GM10266 (cell line): ENCODE measurements around the gene ZCCHC7.
"Not testable (repeated sequence)": the region's sequence is repeated elsewhere in the genome, so short reads cannot be mapped to it uniquely, and the experiment has no call there.

Experiments
- DNase-seq: peaks from one replicate; pipeline ENCODE4 v3.0.0; 2012; ENCODE audit errors: extremely low spot score
- TF ChIP-seq, protein P1 (sequence below): IDR thresholded peaks from 2 replicates; pipeline ENCODE4 v1.5.1; 2012; ENCODE audit warnings: mild to moderate bottlenecking, low read depth; ENCODE audit not compliant: control insufficient read depth, insufficient read depth; ENCODE audit errors: missing control alignments

ZCCHC7 gene

DNA sequence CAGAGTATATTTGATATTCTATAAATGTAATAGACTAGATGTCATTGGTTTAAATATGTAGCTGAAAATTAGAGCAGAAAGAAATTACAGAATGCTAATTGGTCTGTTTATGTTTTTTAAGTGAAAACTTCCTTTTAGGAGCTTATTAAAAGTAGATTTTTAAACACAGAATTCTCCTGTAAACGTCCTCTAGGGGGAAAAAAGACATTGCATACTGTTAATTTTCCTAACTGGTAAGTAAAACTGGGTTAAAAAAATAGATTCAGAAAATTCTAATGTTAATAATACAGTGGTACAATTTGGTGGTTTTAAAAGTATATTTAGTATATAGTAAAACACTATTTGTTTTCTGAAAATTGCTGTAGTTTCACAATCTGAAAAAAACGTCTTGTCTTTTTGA lies 59.8 kb downstream of the ZCCHC7 start:
- TF ChIP-seq, protein P1, sequence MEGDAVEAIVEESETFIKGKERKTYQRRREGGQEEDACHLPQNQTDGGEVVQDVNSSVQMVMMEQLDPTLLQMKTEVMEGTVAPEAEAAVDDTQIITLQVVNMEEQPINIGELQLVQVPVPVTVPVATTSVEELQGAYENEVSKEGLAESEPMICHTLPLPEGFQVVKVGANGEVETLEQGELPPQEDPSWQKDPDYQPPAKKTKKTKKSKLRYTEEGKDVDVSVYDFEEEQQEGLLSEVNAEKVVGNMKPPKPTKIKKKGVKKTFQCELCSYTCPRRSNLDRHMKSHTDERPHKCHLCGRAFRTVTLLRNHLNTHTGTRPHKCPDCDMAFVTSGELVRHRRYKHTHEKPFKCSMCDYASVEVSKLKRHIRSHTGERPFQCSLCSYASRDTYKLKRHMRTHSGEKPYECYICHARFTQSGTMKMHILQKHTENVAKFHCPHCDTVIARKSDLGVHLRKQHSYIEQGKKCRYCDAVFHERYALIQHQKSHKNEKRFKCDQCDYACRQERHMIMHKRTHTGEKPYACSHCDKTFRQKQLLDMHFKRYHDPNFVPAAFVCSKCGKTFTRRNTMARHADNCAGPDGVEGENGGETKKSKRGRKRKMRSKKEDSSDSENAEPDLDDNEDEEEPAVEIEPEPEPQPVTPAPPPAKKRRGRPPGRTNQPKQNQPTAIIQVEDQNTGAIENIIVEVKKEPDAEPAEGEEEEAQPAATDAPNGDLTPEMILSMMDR: no peak
- DNase-seq: no peak

DNA sequence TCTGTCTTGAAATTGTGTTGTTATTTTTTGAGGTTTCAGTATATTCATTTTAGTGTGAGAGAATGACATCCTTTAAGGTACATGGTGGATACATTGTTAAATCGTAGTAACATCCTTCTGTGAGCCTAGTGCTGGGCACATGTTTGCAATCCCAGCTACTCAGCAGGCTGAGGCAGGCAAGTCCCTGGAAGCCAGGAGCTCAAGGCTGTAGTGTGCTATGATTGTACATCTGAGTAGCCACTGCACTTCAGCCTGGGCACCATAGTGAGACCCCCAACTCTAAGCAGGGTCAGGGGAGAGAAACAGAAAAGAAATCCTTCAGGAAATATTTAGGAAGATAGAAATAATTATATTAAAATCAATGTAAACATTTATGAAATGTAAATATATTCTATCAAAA lies 62.3 kb downstream of the ZCCHC7 start:
- TF ChIP-seq, protein P1: no peak

DNA sequence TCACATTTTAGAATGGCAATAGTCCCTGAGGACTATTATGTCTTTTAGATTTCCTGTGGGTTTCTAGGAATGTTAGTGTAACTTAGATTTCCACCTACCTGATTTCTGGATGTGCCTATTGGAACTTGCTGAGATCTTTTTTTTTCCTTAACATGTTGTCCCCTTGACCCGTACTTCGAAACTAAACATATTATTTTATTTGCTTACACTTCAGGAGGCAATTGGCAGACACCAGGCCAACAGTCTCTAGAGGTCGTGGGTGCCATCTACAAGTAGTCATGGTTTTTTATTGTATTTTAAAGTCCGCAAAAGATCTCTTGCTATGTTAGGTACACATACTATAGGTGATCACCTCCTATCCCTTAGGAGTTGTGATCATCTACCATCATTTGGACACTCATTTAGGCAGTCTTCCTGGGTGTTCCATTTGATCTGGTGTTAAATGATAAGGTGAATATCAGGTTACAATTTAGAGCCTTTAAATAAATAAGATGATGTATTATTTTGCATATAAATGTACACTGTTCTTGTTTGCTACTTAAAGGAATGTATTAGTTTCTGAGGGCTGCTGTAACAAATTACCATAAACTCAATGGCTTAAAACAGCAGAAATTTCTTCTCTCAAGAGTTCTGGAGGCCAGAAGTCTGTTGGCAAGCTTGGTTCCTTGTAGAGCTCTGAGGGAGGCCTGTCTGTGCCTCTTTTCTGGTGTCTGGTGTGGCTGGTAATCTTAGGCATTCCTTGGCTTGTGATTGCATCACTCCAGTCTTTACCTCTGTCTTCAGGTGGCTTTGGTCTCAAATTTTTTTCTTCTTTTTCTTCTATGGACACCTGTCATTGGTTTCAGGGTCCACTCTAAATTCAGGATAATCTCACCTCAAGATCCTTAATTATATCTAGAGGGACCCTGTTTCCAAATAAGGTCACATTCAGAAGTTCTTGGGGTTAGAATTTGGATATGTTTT lies 64.8 kb downstream of the ZCCHC7 start:
- TF ChIP-seq, protein P1: no peak
- no peak for DNase-seq

More for the DNA sequence above, 62.3 kb downstream of the ZCCHC7 start:
- DNase-seq: no peak

DNA sequence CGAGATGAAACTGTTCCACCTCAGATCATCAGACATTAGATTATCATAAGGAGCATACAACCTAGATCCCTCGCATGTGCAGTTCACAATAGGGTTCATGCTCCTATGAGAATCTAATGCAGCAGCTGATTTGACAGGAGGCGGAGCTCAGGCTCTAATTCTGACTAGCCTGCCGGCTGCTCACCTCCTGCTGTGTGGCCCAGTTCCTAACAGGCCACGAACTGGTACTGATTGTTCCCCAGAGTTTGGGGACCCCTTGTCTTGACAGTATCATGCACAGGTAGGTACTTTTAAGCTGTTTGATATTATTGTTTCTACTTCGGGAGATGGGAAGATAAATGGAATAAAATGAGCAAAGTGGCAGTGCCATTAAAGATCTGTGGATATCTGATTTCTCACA lies 66.9 kb downstream of the ZCCHC7 start:
- no peak for DNase-seq
- TF ChIP-seq, protein P1: no peak

DNA sequence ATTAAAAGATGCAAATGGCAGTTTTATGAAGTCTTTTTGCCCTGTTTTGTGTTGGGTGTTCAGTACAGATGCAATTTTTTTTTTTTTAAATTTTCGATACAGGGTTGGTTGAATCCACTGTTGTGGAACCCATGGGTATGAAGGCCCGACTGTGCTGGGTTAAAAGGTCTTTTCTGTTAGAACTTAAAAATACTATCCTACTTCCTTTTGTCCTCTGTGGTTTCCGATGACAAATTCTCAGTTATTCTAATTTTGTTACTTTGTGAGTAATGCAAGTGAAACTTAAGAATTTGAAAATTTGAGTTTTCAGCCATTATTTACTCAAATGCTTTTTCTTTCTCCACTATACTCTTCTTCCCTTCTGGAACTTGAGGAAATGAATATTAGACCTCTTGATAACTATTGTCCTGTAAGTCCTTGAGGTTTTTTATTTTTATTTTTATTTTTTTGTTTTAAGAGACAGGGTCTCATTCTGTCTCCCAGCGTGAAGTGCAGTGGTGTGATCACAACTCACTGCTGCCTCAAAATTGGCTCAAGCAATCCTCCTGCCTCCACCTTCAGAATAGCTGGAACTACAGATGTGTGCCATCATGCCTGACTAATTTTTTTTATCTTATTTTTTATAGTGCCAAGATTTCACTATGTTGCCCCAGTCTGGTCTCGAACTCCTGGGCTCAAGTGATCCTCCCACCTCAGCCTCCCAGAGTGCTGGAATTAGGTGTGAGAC lies 67.5 kb downstream of the ZCCHC7 start:
- DNase-seq: peak; percentile 48
- TF ChIP-seq, protein P1: no peak

DNA sequence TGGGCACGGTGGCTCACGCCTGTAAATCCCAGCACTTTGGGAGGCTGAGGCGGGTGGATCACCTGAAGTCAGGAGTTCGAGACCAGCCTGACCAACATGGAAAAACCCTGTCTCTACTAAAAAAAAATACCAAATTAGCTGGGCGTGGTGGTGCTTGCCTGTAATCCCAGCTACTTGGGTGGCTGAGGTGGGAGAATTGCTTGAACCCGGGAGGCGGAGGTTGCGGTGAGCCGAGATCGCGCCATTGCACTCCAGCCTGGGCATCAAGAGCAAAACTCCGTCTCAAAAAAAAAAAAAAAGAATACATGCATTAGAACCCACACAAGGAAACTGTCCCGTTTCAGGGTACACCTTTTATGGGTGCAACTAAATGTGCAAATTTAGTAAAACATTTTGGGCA lies 70.4 kb downstream of the ZCCHC7 start:
- DNase-seq: not testable (repeated sequence)

DNA sequence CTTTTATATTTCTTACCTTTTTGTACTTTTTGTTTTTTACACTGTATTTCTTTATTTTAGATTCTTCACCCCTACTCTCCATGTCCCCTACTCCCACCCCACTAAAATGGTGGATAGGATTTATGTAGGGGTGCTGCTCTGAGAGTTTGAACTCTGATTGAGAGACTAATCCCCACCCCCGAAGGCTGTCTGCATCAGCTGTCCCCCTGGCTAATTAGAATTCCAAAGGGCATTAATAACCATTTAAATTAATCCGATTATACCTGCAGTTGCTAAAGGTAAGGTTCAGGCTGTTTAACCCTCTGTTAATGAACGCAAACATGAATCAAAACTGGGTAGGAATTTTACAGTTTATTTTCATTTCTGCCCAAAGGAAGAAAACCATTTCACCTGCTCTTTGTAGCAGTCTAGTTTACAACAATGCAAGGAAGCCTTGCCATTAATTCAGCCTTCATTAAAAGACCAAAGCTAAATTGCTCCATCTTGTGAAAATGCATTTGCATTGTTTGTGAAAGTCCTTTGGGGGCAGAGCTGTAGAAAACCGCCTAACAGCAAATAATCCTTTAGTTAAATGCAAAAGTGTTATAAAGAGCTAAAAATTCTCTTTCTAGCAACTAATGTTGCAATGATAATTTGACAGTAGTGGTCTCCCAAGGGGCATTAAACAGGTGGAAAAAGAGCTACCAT lies 71.2 kb downstream of the ZCCHC7 start:
- TF ChIP-seq, protein P1: peak; percentile 22
- no peak for DNase-seq
